GM12891 (cell line): Measurements from ENCODE around the gene ZNF555.

ENCODE experiments used
- POLR2A ChIP-seq: IDR thresholded peaks from 2 replicates; pipeline ENCODE4 v1.6.1; 2011; ENCODE audit warnings: low read depth, low read length, control low read depth
- POLR2AphosphoS5 ChIP-seq: IDR thresholded peaks from 2 replicates; pipeline ENCODE4 v1.6.1; 2011; ENCODE audit warnings: low read depth, low read length, control low read depth
- POU2F2 ChIP-seq: IDR thresholded peaks from 2 replicates; pipeline ENCODE4 v1.6.1; 2011; ENCODE audit warnings: low read depth, mild to moderate bottlenecking, control low read depth, low read length, moderate library complexity
- SPI1 ChIP-seq: IDR thresholded peaks from 2 replicates; pipeline ENCODE4 v1.6.1; 2011; ENCODE audit warnings: low read depth, low read length, control low read depth
- TAF1 ChIP-seq: IDR thresholded peaks from 2 replicates; pipeline ENCODE4 v1.6.1; 2011; ENCODE audit warnings: low read depth, low read length, control low read depth

GRCh38 chr19:2840794-2841791 is at the start of gene ZNF555:
- TF ChIP-seq POLR2A (no peak), POU2F2 (no peak), POLR2AphosphoS5 (no peak), TAF1 (no peak), SPI1 (no peak)
